ENCODE measurements around the gene TRIP10.
A peak's percentile ranks its signal among the peaks of the same experiment; 100 is the strongest.

Gene TRIP10

GRCh38 chr19:6776999-6777398, 37.5 kb downstream of the TRIP10 start:
- TF ChIP-seq CTCF (conservative IDR thresholded peaks at IDR 0.05), result no peak
- no peak overlapping the region for H3K27ac ChIP-seq

GRCh38 chr19:6777434-6777833, 38.0 kb downstream of the TRIP10 start:
- no peak overlapping the region for H3K27ac ChIP-seq
- no peak for TF ChIP-seq CTCF (conservative IDR thresholded peaks at IDR 0.05)

GRCh38 chr19:6778386-6778785, 38.9 kb downstream of the TRIP10 start:
- TF ChIP-seq CTCF (conservative IDR thresholded peaks at IDR 0.05), result no peak
- no peak overlapping the region for H3K27ac ChIP-seq

- no peak overlapping the region for H3K27ac ChIP-seq
- TF ChIP-seq CTCF (conservative IDR thresholded peaks at IDR 0.05), result no peak
Measured at GRCh38 chr19:6779206-6779605, 39.7 kb downstream of the TRIP10 start.

GRCh38 chr19:6787393-6787792, 47.9 kb downstream of the TRIP10 start:
- TF ChIP-seq CTCF (conservative IDR thresholded peaks at IDR 0.05), result no peak
- H3K27ac ChIP-seq, result no peak overlapping the region

GRCh38 chr19:6788896-6789295, 49.4 kb downstream of the TRIP10 start:
- no peak for TF ChIP-seq CTCF (conservative IDR thresholded peaks at IDR 0.05)
- peak overlapping the region; percentile 39 for H3K27ac ChIP-seq

GRCh38 chr19:6790194-6791128, 51.0 kb downstream of the TRIP10 start:
- TF ChIP-seq CTCF (conservative IDR thresholded peaks at IDR 0.05), result no peak
- H3K27ac ChIP-seq, result no peak overlapping the region
